D721Med (cell line): ENCODE results near the gene MYH14.

ENCODE experiments used
- DNase-seq: peaks from one replicate; pipeline ENCODE4 v3.0.0; 2011; ENCODE audit warnings: low spot score; ENCODE audit not compliant: insufficient read length
- FAIRE-seq: peaks from 2 replicates; lab custom pipeline; 2011; peaks lifted over from hg19 to GRCh38; lab: Jason Lieb, UNC
- CTCF ChIP-seq: IDR thresholded peaks from 2 replicates; pipeline ENCODE4 v1.5.1; 2012; ENCODE audit warnings: mild to moderate bottlenecking, control low read depth; ENCODE audit not compliant: insufficient read depth; ENCODE audit errors: missing control alignments

MYH14 gene

GRCh38 chr19:50357178-50358100, 154.0 kb downstream of the MYH14 start:
- no peak for DNase-seq

DNA sequence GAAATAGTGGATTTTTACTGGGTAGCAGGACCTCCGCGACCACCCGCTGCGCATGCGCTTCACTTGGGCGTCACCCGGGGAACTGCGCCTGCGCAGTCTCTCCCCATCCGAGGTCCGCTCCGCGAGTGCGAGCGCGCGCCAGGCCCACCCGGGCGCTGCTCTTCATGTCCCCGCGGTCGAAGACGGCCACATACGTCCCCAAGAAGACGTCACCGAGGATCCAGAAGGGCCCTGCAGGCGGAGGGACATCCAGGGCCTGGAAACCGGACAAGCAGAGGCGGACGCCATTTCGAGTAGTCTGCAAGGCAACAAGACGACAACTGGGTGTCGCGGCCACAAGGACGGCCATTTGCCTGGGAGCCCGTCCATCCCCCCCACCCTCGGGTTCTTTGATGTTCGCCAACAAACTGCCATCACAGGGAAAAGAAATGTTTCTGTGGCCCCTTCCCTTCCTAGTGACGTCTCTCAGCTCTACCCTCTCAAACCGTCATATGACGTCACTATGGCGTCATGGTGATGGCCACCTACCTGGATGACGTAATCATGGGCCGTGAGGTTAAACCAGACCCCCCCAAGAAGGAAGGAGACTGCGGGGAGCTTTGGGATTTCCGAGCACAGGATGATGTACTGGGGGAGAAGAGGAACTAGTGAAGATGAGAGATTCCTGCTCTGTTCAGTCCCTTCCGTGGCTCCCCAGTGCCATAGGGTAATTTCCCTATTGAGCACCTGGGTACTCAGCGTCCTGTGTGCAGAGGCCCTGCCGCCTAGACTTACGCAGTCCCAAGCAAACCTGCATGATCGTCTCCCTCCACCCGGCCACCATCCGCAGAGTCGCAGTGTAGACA, 155.3 kb downstream of the MYH14 start:
- DNase-seq (no peak), FAIRE-seq (no peak)
- no peak for TF ChIP-seq CTCF

More at GRCh38 chr19:50357178-50358100, 154.0 kb downstream of the MYH14 start:
- peak; percentile 77 for TF ChIP-seq CTCF
- no peak for FAIRE-seq

GRCh38 chr19:50359328-50359818, 156.0 kb downstream of the MYH14 start:
- no peak for TF ChIP-seq CTCF
- DNase-seq (no peak), FAIRE-seq (no peak)
